Kidney epithelial cell (primary cell): ENCODE measurements around the gene LLPH. TPM values are rescaled to one million over a fixed set of nuclear protein-coding genes. Genes with fewer than 3 reads are reported as not detected.

Source experiments
- DNase-seq: peaks from one replicate; pipeline ENCODE4 v3.0.0-alpha.2; 2010; ENCODE audit warnings: low read depth
- H3K27me3 ChIP-seq: 2 replicates; pipeline ENCODE4 v1.6.0; 2011; ENCODE audit warnings: low read length; ENCODE audit not compliant: control insufficient read depth, insufficient read depth
- H3K36me3 ChIP-seq: 2 replicates; pipeline ENCODE4 v1.5.1; 2011; ENCODE audit warnings: low read length; ENCODE audit not compliant: control insufficient read depth, insufficient read depth
- H3K4me3 ChIP-seq: 2 replicates; pipeline ENCODE4 v1.5.1; 2011; ENCODE audit warnings: low read depth, mild to moderate bottlenecking, control low read depth, low read length
- total RNA-seq: library from RNA; depleted of rRNA; stranded (reverse); fragments of >200 nt; gene quantifications from 2 replicates; pipeline ENCODE4 v1.2.3, GENCODE V29; 2015
- TF ChIP-seq, protein P1 (sequence below): IDR thresholded peaks from 2 replicates; pipeline ENCODE4 v1.5.1; 2011; ENCODE audit warnings: mild to moderate bottlenecking, moderate library complexity, low read length, control low read depth, inconsistent platforms; ENCODE audit not compliant: insufficient read depth, poor library complexity, severe bottlenecking

Gene LLPH
- total RNA-seq, 1 donor from 2014 or later, result 23.6 TPM

DNA sequence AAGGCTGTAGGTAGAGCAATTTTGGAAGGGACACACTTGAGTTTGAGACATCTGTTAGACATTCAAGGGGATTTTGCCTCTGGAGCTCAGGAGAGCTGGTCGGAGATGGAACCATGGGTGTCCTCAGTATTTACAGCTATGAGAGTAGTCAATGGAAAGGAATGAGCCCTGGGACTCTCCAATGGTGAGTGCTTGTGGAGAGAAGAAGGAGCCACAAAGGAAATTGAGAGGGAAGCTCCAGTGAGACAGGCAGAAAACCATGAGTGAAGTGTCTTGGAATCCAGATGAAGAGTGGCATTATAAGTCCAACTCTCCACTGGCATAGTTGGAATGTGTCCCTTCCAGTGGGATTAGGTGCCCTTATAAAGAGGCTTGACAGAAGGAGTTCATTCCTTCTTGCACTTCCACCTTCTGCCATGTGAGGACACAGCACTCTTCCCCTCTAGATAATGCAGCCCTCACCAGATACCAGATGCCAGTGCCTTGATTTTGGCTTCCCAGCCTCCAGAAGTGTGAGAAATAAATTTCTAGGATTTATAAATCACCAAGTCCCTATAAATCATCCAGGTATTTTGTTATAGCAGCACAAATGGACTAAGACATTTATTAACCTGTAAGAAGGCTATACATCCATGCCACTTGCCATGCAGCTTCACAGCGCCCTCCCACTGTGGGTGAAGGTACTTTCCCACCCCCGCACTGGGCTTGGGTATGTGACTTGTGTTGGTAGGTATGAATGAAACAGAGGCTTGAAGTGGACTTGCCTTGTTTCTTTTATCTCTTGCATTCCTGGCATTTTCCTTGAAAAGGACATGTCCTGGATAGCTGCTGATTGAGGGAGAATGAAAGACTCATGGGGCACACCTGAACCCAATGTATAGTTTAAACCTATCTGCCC is 27.3 kb downstream of the LLPH start:
- Histone ChIP-seq H3K4me3 (no peak overlapping the region), H3K36me3 (no peaks in the 10 kb centered on the region), H3K27me3 (no peaks in the 10 kb centered on the region)
- DNase-seq, result no peak
- TF ChIP-seq, protein P1, sequence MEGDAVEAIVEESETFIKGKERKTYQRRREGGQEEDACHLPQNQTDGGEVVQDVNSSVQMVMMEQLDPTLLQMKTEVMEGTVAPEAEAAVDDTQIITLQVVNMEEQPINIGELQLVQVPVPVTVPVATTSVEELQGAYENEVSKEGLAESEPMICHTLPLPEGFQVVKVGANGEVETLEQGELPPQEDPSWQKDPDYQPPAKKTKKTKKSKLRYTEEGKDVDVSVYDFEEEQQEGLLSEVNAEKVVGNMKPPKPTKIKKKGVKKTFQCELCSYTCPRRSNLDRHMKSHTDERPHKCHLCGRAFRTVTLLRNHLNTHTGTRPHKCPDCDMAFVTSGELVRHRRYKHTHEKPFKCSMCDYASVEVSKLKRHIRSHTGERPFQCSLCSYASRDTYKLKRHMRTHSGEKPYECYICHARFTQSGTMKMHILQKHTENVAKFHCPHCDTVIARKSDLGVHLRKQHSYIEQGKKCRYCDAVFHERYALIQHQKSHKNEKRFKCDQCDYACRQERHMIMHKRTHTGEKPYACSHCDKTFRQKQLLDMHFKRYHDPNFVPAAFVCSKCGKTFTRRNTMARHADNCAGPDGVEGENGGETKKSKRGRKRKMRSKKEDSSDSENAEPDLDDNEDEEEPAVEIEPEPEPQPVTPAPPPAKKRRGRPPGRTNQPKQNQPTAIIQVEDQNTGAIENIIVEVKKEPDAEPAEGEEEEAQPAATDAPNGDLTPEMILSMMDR, result no peak

DNA sequence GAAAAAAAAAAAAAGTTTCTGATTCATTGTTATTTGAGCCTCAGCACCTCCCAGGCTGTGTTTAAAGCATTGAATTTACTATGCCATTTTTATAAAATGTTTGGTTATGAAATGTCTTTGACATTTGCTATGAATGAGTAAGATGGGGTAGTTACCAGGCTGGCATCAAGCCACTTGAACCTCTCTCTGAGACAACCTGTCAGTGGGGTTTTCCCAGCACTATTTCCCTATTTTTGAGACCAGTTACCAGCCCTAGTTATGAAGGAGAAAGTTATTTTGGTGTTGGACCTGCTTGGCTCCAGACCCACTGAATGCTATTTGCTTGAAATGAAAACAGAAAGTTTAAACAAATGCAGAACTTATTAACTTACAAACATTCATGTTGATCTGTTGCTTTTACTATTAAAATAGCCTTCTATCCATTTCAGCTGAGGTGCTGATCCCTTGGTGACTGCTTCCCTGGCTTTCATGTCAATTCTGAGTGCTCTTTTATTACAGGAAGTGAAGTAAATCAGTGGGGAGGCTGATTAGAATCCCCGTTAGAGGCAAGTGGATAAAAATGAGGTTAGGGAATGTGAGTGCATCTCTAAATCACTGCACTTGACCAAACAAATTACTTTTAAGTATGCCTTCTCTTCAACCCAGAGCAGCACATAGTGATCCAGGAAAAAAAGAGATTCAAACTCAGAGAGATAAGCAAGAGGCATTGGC is 37.8 kb downstream of the LLPH start:
- DNase-seq, result no peak
- Histone ChIP-seq H3K36me3 (no peaks in the 10 kb centered on the region), H3K27me3 (no peaks in the 10 kb centered on the region)

DNA sequence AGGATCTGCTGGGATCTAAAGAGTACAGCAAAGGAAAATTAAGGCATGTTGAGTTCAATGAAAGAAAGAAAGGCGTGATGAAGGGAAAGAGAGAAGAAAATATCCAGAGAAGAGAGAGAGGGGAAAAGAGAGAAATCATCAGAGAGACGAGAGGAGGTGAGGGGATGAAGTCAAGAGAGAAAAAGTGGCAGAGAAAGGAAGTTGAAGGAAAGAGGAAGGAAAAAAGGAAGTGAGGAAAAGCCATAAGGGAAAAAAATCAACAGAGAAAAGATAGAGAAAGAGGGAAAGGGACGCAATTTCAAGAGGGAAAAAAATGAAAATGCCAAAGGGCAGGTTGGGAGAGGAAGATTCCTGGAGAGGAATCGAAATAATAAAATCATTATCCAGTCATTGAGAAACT is 40.4 kb downstream of the LLPH start:
- TF ChIP-seq, protein P1, result no peak
- Histone ChIP-seq H3K4me3 (no peak overlapping the region), H3K27me3 (no peaks in the 10 kb centered on the region), H3K36me3 (no peaks in the 10 kb centered on the region)
- DNase-seq, result no peak

More for the DNA sequence above, 37.8 kb downstream of the LLPH start:
- TF ChIP-seq, protein P1, result no peak
- no peak overlapping the region for H3K4me3 ChIP-seq

DNA sequence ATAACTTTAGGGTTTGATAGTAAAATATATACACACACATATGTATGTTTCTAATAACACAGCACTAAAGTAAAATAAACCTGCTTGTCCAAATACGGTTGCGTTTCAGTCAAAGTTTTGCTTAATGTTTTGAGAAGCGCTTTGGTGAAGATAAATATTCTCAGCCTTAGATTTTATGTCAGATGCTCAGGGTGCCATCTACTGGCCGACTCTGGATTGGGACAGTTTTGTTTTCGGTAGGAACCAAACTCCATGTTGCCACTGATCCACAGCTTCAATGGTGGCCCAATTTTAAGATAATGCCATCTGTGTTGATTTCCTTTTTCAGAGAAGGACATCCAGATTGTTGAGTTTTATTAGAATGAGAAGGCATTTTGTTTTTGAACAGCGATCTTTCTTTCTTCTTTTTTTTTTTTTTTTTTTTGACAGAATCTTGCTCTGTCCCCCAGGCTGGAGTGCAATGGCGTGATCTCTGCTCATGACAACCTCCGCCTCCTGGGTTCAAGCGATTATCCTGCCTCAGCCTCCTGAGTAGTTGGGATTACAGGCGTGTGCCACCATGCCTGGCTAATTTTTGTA is 43.1 kb downstream of the LLPH start:
- Histone ChIP-seq H3K27me3 (no peaks in the 10 kb centered on the region), H3K36me3 (no peaks in the 10 kb centered on the region), H3K4me3 (no peak overlapping the region)
- no peak for DNase-seq
- TF ChIP-seq, protein P1, result peak; percentile 81

DNA sequence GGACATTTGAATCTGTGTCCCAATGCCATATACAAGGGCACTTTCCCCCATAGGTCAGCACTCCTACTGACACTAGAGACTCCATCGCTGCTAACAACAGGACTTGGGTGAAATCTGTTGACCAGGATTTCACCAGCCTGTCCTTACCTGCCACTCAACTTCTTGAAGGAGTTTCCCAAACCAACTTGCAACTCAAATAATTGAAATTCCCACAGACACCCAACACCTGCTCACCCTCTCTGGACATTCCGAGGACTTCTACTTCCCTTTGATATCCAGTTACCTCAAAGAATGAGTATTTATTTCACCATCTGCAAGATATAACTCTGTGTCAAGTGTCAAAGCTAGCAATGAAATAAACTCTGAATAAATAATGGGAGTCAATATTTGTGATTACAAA is 44.6 kb downstream of the LLPH start:
- no peaks in the 10 kb centered on the region for H3K36me3 ChIP-seq
- TF ChIP-seq, protein P1, result no peak
- no peak overlapping the region for H3K4me3 ChIP-seq
- no peak for DNase-seq
- H3K27me3 ChIP-seq, result no peaks in the 10 kb centered on the region
